HG02588 (cell line): ENCODE measurements around the gene IRF4.
"Not testable (repeated sequence)": the region's sequence is repeated elsewhere in the genome, so short reads cannot be mapped to it uniquely, and the experiment has no call there.

ENCODE experiments used
- ATAC-seq: cut with Tn5 transposase; IDR thresholded peaks from one replicate; pipeline ENCODE4 v1.9.1; 2021; ENCODE audit warnings: mild to moderate bottlenecking, moderate library complexity; ENCODE audit not compliant: unreplicated experiment

Gene IRF4

DNA sequence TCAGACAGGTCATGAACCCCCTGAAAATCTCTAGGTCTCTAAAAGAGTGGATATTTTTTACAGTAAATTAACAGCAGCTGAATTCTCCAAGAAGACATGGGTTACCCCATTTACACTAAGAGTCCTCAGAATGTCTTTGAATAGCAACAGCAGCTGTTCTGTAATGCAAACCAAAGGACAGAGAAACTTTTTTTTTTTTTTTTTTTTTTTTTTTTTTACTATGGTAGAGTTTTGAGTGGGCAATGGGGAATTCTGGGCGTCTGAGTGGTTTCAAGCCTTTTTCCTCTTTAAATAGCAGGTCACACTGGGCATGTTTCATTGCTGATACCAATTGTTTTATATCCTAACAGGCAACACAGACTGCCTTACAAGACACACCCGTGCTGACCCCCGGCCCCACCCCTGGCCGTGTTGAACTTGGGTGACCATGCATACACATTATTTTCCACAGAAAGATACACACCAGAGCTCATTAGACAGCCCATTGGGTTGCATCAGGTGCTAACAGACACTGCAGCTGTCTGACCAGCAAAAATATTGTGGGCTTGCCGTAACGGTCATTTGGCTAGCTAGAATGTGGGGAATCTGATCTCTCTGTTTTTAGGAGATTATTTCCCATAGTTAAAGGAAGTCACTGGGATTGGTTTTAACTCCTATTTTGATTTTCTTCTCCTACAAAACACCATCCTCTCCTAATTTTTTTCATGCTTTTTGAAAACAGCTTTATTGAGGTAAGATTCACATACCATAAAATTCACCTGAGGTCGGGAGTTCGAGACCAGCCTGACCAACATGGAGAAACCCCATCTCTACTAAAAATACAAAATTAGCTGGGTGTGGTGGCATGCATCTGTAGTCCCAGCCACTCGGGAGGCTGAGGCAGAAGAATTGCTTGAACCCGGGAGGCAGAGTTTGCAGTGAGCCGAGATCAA is 26.7 kb upstream of the IRF4 start:
- ATAC-seq = peak; percentile 68

DNA sequence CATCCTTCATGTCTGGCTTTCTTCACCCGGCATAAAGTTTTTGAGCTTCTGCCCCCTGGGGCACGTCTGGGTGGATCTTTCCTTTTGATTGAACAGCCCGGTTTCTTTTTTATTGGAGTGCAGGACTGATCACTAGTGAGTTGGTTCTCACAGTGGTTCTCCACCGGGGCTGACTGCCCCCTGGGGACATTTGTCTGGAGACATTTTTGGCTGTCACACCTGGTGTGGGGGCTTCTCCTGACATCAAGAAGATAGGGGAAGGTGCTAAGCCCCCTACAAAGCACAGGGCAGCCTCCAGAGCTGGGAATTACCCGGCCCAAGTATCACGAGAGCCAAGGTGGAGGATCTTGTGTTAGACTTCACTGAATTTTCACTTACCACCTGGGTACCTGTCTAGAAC is 25.7 kb upstream of the IRF4 start:
- ATAC-seq = no peak

DNA sequence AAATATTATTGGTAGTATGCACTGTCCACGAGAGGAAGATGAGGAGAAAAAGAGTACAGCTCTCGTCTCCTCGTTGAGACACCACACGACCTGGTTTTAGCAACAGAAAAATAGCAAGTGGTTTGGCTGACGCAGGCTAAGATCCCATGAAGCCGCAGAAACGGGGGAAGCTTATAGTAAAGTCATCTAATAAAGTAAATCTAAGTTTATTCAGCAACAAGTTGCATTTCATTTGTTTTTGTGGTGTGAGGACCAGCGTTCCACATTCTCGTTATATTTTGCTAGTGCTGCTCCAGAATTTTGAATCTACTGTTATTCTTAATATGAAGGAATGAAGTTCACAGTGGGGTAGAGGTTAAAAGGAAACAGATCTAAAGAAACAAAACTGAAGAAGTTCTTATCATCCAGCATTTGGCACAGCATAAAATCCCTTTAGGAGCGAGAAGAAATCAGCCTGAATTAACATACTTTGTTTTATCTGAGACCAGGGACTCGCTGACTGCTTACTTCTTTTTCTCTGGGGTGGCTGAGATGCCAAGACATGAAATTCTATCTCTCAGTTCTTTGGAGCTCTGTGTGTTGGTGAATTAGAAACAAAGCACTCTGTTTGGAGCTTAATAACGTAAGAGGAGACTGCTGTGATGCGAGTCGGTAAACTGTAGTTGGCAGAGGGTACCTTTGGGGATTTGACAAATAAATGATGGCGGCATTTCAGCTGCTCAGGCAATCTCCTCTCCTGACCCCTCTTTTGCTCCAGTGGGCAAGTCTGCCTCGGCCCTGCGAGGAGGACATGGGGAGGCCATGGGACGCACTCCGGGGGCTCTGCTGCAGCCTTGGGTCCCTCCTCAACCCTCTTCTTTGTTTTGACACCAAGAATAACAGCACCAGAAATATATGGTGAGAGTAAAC is 24.9 kb upstream of the IRF4 start:
- ATAC-seq = no peak

DNA sequence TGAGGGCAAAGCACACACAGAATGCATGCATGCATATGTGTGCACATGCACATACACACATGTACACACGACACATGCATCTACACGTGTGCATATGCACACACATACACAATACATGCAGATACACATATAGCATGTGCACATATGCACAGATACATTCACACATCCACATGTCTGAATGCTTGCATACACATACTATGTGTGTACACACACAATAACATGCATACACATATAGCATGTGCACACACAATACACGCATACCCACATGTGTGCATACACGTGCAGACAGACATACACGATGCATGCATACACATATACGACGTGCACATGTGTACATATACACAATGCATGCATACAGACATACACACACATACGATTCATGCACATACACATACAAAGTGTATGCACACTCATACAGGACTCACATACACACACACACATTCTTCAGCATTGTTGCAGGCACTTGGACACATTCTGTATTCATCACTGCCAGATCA is 24.2 kb upstream of the IRF4 start:
- ATAC-seq = no peak

DNA sequence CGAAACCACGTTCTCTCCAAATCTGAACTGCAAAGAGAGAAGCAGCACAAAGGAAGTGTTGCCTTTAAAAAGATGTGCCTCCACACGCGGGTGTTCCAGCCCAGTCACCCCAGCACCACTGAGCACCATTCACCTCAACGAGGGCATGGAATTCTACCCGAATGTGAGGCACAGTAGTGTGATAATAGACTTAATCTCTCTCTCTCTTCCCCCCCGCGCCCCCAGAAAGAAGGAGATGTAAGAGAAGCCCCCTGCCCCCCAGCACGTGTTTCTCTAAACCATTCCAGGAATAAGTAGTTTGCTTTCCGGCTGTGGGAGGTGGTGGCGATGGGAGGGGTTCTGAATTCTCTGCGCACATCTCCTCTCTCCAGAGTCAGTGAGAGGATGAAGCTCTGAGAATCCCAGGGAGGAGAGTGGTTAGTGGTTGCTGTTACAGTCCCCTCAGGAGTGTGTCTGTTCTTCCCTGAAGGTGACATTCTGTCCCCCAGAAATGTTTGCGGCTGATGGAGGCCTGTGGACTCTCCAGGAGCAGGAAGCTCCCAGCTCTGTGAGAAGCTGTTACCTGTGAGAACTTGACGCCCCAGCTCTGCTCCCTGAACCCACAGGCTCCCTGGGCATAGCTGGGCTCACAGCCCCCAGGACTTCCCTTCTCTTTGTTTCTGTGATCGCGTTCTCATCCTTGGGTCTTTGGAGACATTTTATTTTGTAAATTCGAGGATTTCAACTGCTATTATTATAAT is 23.5 kb upstream of the IRF4 start:
- no peak for ATAC-seq

DNA sequence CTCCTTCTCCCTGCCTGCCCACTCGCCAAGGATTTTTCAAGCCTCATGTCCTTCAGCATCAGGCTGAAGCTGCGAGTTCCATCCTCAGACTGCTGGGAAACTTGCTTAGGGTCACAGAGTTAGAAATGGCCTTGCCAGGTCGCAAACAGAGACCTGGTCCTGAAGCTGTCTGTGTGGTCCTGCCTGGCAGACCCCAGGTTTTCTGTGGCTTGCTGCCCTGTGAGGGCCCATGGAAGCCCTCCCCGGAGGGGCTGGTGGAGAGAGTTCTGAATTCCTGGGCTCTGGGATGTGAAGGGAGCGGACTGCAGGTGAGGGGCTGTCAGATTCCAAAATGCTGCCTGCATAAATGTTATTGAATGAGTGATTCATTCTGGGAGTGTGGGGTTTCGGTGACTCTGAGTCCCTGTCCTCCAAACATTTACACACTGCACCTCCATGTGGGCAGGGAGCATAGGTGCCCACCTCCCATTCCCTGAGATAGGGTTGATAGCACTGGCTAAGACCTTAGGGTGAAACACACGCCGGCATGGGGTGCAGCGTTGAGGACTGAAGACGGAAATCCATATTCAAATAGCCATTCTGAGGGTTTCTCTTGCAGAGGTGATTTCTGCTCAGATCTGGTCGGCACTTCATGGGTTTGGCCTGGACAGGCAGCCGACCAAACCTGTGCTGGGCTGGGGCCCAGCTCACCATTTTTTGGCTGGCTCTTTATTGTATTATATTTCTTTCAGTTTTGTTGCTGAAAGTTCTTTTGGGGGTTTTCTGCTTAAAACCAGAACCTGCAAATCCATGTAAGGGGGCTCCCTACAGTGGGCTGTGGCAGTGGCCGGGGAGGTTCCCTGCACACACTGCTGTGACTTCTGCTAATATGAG is 21.8 kb upstream of the IRF4 start:
- ATAC-seq = no peak

DNA sequence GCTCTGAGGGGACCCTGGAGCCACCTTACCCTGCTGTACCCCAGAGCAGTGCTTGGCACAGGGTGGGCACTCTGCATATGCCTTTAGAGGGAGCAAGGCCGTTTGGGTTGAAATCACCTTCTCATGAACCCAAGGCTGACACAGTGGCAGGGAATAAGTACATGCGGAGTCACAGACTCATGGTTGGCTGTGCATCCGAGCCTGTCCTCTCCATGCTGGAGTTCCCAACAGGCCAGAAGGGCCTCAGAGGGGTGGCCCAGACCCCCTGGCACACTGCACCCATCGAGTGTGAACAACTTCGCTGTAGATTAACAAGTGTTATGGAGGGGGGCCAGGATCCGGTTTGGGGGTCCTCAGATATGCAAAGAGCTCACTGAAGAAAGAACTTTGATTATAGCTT is 21.0 kb upstream of the IRF4 start:
- no peak for ATAC-seq

DNA sequence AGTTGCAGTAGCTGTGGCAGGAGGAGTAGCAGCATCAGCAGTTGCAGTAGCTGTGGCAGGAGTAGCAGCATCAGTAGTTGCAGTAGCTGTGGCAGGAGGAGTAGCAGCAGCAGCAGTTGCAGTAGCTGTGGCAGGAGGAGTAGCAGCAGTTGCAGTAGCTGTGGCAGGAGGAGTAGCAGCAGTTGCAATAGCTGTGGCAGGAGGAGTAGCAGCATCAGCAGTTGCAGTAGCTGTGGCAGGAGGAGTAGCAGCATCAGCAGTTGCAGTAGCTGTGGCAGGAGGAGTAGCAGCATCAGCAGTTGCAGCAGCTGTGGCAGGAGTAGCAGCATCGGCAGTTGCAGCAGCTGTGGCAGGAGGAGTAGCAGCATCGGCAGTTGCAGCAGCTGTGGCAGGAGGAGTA is 19.7 kb upstream of the IRF4 start:
- ATAC-seq = not testable (repeated sequence)

DNA sequence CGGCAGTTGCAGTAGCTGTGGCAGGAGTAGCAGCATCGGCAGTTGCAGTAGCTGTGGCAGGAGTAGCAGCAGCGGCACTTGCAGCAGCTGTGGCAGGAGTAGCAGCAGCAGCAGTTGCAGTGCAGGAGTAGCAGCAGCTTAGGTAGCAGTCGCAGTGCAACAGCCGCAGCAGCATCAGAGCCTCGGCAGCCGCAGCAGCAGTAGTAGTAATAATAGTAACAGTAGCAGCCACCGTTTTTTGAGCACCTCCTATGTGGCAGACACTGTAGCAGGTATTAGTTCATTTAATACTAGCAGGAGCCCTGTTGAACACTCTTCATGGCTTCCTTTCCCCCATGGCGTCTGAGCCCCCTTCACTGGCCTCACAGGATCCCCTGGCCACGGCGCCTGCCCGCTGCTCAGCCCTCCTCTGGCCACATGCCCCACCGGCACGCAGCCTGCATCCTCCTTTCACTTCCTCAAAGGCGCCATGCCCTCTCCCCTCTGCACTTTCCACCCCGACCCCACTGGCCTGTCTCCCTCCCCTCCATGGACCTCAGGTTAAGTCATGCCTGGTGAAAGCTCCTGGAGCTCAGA is 19.1 kb upstream of the IRF4 start:
- peak; percentile 60 for ATAC-seq

DNA sequence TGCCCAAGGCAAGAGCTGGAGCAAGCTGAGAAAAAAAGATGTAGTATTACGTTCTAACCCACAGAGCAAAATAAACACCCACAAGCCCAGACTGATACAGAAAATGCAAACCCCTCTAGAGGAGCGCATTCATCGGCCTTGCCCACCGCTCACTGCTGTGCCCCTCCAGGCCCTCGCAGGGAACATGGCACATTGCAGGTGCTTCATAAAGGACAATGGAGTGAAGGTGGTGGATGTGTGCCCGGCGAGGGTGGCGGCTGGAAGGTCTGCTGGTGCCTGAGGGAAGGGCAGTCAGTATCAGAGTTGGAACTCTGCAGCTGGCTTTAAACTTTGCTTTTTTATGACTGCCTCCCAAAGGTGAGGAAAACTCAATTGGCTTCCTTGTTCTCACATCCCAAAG is 18.5 kb upstream of the IRF4 start:
- ATAC-seq = no peak

DNA sequence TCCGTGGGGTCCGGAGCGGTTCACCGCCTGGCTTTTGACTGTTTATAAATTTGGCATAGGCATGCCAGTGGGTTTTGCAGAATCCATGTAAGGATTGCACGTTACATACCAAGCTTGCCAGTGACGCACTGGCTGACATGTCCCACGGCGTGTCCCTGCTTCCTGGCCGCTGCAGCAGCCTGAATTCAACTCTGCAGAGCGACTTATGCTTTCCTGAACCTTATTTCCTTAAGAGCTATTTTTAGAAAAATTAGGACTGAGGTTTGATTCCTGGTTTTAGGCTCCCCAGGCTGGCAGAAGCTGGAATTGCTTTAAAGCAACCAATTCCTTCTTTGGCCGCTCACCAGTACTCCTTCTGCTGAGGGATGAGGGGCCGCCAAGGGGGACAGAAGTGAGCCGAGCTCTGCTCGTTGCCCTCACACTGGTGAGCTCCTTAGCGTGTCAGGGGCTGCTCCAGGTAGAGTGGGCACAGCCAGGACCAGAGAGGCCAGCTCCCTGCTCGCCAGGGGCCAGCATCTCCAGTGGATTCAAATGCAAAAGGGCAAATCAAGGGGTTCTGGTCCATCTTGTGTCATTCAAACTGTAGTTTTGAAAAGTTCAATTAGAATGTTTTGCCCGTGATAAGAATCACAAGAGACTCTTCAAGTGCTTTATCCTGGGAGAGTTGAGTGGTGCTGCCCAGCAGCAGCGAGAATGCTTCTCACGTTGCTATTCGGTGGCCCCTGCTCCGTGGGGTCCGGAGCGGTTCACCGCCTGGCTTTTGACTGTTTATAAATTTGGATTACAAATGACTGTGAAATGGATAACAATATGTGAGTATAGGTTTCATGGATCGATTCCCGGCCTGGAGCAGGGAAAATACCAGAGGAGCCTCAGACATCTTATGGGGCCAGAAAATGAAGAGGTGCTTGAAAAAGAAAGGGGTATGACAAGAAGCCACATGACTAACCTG is 17.5 kb upstream of the IRF4 start:
- ATAC-seq = no peak

DNA sequence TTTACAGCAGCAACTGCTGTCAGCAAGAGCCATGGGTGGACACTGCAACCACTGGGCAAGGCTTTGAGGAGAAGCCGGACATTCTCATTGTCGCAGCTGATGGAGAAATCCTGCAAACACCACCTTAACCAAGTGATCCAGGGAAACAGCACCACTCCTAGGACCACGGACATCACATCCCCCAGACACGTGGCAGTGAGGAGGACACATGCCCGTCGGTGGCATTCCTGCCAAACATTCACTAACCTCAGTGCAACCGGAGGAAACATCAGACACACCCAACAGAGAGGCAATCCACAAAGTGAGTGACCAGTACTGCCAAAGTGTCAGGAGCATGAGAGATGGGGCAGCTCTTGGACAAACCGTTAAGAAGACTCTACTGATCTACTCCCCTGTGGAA is 16.6 kb upstream of the IRF4 start:
- ATAC-seq = no peak

DNA sequence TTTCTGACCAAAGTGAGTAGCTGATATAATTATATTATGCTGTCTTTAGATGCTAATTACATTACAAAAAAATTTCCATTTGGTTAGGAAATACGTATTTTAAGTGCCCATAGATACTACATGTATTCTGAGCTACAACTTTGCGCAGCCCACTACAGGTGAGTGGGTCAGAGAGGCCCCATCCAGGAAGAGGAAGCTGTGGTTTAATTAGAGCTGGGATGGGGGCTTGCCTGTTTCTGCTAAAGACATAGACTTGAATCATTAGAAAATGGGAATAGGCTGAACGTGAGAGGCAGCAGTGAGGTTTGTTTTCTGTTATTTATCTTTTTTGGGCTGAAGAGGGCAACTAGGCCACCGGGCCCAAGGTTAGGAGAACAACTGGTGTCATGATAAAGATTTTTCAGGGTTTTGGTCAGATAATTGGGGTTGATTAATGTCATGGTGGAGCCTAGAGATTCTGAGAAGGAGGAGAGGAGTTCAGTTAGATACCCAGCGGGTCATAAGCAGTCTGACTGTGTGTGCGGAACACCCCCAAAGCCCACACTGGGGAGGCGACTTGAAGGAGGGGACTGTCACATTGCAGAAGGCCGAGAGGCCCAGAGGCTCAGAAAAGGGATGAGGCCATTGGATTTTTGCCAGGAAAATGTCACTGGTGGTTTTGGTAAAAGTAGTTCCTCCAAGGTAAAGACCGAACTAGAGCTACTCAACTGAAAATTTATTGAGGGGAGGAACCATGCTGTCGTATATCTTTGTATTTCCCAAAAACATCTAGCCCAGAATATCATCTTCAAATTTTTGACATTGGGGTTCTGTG is 14.5 kb upstream of the IRF4 start:
- no peak for ATAC-seq

DNA sequence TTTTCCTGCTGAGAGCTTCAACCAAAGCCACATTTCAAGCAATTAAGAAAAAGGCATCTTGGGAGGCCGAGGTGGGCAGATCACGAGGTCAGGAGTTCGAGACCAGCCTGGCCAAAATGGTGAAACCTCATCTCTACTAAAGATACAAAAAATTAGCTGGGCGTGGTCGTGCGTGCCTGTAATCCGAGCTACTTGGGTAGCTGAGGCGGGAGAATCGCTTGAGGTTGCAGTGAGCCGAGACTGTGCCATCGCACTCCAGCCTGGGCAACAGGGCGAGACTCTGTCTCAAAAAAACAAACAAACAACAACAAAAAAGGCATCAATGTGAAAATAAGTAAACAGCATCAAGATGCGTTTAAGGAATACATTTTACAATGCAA is 13.9 kb upstream of the IRF4 start:
- ATAC-seq = not testable (repeated sequence)

DNA sequence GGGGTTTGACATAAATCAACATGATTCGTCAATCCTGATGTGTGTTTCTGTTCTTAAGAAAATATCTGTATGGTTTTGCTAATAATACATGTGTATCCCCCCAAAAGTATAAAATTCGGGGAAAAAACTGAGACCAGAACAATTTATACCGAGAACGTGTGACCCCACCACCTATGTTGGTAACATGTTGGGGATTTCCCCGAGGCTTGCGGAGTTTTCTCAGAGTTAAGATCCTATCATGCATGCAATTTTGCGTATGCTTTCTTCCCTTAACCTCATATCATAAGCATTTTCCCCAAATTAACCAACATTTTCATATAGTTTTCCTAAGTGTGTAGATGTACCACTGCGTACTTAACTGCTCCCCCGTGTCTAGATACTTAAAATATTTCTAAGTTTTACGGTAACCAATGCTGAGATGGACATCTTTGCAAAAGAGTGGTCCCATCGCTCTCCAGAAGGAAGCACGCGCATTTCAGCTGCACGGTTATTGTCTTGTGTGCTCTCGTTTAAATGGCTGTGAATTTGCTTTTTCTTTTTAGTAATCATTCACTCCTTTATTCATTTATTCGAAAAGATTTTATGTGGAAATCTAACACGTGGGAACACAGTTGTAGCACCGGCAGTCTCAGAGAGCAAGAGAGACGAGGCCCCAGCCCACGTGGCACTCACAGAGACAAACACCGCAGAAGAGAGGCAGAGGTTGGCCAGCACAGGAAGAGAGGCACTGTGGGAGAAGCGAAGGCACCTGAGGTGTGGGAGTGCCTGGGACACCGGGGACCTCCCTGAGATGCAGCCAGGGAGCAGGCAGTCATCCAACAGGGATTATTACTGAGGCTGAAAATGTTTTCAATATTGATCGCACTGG is 13.2 kb upstream of the IRF4 start:
- ATAC-seq = no peak

DNA sequence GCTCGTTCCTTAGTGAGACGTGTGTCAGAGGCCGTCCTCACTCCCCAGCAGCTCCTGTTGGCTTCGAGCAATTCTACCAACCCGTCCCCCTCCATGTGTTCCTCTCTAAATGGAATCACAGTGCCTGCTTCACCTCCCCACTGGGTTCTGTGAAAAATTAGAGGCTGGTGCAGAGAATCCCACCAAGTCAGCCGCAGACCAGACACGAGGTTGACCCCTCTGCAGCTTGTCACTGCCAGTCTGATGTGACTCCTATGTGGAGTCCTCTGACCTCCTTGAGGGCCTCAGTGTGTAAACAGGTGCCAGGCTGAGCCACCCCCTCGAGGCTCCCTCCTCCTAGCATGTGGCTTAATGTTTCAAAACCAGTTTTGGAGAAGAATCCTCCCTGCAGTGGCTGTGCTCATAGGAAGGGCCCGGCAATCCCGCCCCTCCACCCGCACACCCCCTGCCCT is 12.6 kb upstream of the IRF4 start:
- ATAC-seq = no peak
